CD14-positive monocyte (primary cell): ENCODE results near the gene CFAP20DC. TPM values are rescaled to one million over a fixed set of nuclear protein-coding genes. Genes with fewer than 3 reads are reported as not detected.

ENCODE experiments used
- DNase-seq, 3 donors: peaks; one replicate each; pipeline ENCODE4 v3.0.0-alpha.2; 2011 to 2022
- H2AFZ ChIP-seq: 2 replicates; pipeline ENCODE4 v1.6.0; 2012; ENCODE audit warnings: mild to moderate bottlenecking, low read depth, low read length, inconsistent platforms; ENCODE audit not compliant: insufficient read depth, poor library complexity, severe bottlenecking
- H3K27ac ChIP-seq, 2 donors: 1 replicate in 1 of 2; 2 replicates in 1 of 2; pipeline ENCODE4 v1.5.1; 2012 to 2013; ENCODE audit warnings: low read length in 2 of 2, control low read depth in 1 of 2, inconsistent platforms in 1 of 2, low read depth in 1 of 2, mild to moderate bottlenecking in 1 of 2
- H3K27me3 ChIP-seq, 2 donors: one replicate each; pipeline versions ENCODE4 v1.6.0 to v1.6.1; 2011 to 2013; ENCODE audit warnings: low read length in 2 of 2; ENCODE audit not compliant: control insufficient read depth in 2 of 2, insufficient read depth in 2 of 2
- H3K36me3 ChIP-seq, 2 donors: replicated peaks in 1 of 2; 1 replicate in 1 of 2; 2 replicates in 1 of 2; pipeline versions ENCODE4 v1.5.1 to v1.6.1; 2012 to 2013; ENCODE audit warnings: low read length in 2 of 2, control low read depth in 1 of 2, inconsistent platforms in 1 of 2, mild to moderate bottlenecking in 1 of 2; ENCODE audit not compliant: insufficient read depth in 2 of 2, control insufficient read depth in 1 of 2
- H3K4me1 ChIP-seq, 2 donors: 1 replicate in 1 of 2; 2 replicates in 1 of 2; pipeline versions ENCODE4 v1.5.1 to v1.6.1; 2012 to 2013; ENCODE audit warnings: low read length in 2 of 2, control low read depth in 1 of 2, inconsistent platforms in 1 of 2, mild to moderate bottlenecking in 1 of 2, moderate library complexity in 1 of 2; ENCODE audit not compliant: insufficient read depth in 2 of 2, control insufficient read depth in 1 of 2
- H3K4me2 ChIP-seq: replicated peaks from 2 replicates; pipeline ENCODE3; 2012; ENCODE audit warnings: low read length, moderate library complexity, mild to moderate bottlenecking; ENCODE audit not compliant: poor library complexity, severe bottlenecking; ENCODE audit errors: extremely low read depth
- H3K4me3 ChIP-seq, 3 experiments: fragments of 200-600 bp in 1 of 3; sonication (generic) in 1 of 3; replicated peaks in 1 of 3; 1 replicate in 2 of 3; 2 replicates in 1 of 3; pipeline ENCODE4 v1.5.1; 2011 to 2013; ENCODE audit warnings: low read length in 3 of 3, mild to moderate bottlenecking in 3 of 3, control low read depth in 2 of 3, low read depth in 2 of 3, inconsistent platforms in 1 of 3, moderate library complexity in 1 of 3
- H3K79me2 ChIP-seq: 2 replicates; pipeline ENCODE4 v1.6.0; 2012; ENCODE audit warnings: mild to moderate bottlenecking, control low read depth, inconsistent platforms, low read length, moderate library complexity; ENCODE audit not compliant: insufficient read depth
- H3K9ac ChIP-seq: 2 replicates; pipeline ENCODE4 v1.6.0; 2017; ENCODE audit warnings: low read length, mild to moderate bottlenecking; ENCODE audit not compliant: insufficient read depth, poor library complexity, severe bottlenecking
- H3K9me3 ChIP-seq, 2 donors: replicated peaks in 1 of 2; 1 replicate in 1 of 2; 2 replicates in 1 of 2; pipeline versions ENCODE4 v1.5.1 to v1.6.1; 2012 to 2013; ENCODE audit warnings: low read length in 2 of 2, control low read depth in 1 of 2; ENCODE audit not compliant: control insufficient read depth in 1 of 2, insufficient read depth in 1 of 2
- H4K20me1 ChIP-seq: 2 replicates; pipeline ENCODE4 v1.6.0; 2012; ENCODE audit warnings: mild to moderate bottlenecking, low read length, control low read depth, moderate library complexity; ENCODE audit not compliant: insufficient read depth
- H3K27ac Mint-ChIP-seq, 7 donors: one replicate each; pipeline ENCODE4 v1.8.0; 2020; ENCODE audit warnings: mild to moderate bottlenecking in 7 of 7, mixed read lengths in 7 of 7, moderate library complexity in 6 of 7, inconsistent platforms in 2 of 7
- H3K27me3 Mint-ChIP-seq, 3 donors: one replicate each; pipeline ENCODE4 v1.8.0; 2021 to 2022; ENCODE audit warnings: low read depth in 3 of 3, mild to moderate bottlenecking in 3 of 3, mixed read lengths in 3 of 3, moderate library complexity in 3 of 3, inconsistent platforms in 1 of 3
- H3K36me3 Mint-ChIP-seq, 2 donors: one replicate each; pipeline ENCODE4 v1.8.0; 2020; ENCODE audit warnings: mixed read lengths in 2 of 2, inconsistent platforms in 1 of 2, mild to moderate bottlenecking in 1 of 2
- H3K4me1 Mint-ChIP-seq: one replicate; pipeline ENCODE4 v1.8.0; 2020; ENCODE audit warnings: mild to moderate bottlenecking, mixed read lengths
- H3K4me3 Mint-ChIP-seq, 2 donors: one replicate each; pipeline ENCODE4 v1.8.0; 2020; ENCODE audit warnings: mild to moderate bottlenecking in 2 of 2, mixed read lengths in 2 of 2, moderate library complexity in 1 of 2
- H3K9me3 Mint-ChIP-seq, 7 donors: one replicate each; pipeline ENCODE4 v1.8.0; 2020 to 2022; ENCODE audit warnings: mixed read lengths in 7 of 7, mild to moderate bottlenecking in 6 of 7, moderate library complexity in 6 of 7, inconsistent platforms in 2 of 7
- WGBS: methylation state at CpG from one replicate; pipeline ENCODE4 v1.1.5; 2013; ENCODE audit warnings: missing lambda C conversion rate; ENCODE audit not compliant: insufficient coverage; 5-methylcytosine and 5-hydroxymethylcytosine counted together
- intact Hi-C, 2 donors: fragments of 100-400 bp; cut with micrococcal nuclease; formaldehyde crosslinking; loops; one replicate each; pipeline versions ENCODE4 v1.15.0 to v1.15.1; 2023
- polyA plus RNA-seq, 3 donors: library from polyadenylated mRNA; depleted of rRNA in 1 of 3; unstranded in 2 of 3; stranded (reverse) in 1 of 3; fragments of 300-500 nt in 2 of 3; fragments of >200 nt in 1 of 3; fragmentation: Illumina TruSeq in 2 of 3; gene quantifications; 1 replicate in 2 of 3; 2 replicates in 1 of 3; pipeline ENCODE4 v1.2.3, GENCODE V29; 2012 to 2021
- TF ChIP-seq, protein P1 (sequence below): fragments of 200-600 bp; IDR thresholded peaks from one replicate; pipeline ENCODE4 v1.8.0; 2022; ENCODE audit warnings: antibody characterized with exemption, mild to moderate bottlenecking

CFAP20DC gene
- polyA plus RNA-seq, 3 donors: not detected

DNA sequence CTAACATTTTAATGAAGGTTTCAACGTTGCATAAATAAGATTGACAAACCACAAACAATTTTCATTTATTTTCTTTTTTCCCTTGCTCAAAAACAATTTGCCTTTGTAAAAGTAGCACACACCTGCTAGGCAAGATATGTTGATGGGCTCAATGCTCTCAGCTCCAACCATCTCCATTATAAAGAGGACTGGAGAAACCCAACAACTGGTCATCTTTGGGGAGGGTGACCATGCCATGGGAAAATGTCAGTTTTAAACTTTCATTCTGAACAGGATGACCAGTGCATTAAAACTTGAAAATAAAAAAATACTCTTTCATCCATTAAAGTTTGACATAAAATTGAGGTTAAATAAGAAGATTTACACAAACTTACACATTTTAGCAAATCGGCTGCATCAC, 183.7 kb downstream of the CFAP20DC start:
- no peaks in the 10 kb centered on the region for H3K36me3 ChIP-seq
- H3K4me1 Mint-ChIP-seq: peaks cover 6% of the 10 kb centered on the region
- H3K36me3 Mint-ChIP-seq: no peaks in the 10 kb centered on the region
- H3K79me2 ChIP-seq: no peaks in the 10 kb centered on the region
- H3K9me3 Mint-ChIP-seq: no peaks in the 10 kb centered on the region
- no peak overlapping the region for H3K4me3 Mint-ChIP-seq
- H3K9me3 ChIP-seq: no peaks in the 10 kb centered on the region
- H3K27ac Mint-ChIP-seq: no peak overlapping the region
- no CpG with 5 or more reads among the region's 2 CpGs for WGBS
- H3K4me3 ChIP-seq: no peak overlapping the region
- H3K4me2 ChIP-seq: no peak overlapping the region
- H3K4me1 ChIP-seq: peaks cover 0 to 5% of the 10 kb centered on the region in 2 donors
- H2AFZ ChIP-seq: no peak overlapping the region
- intact Hi-C loops: no loop called here
- H3K27me3 ChIP-seq: no peaks in the 10 kb centered on the region
- H3K27me3 Mint-ChIP-seq: peaks cover 0 to 2% (median 0%) of the 10 kb centered on the region in 3 donors
- H3K9ac ChIP-seq: no peak overlapping the region
- TF ChIP-seq, protein P1, sequence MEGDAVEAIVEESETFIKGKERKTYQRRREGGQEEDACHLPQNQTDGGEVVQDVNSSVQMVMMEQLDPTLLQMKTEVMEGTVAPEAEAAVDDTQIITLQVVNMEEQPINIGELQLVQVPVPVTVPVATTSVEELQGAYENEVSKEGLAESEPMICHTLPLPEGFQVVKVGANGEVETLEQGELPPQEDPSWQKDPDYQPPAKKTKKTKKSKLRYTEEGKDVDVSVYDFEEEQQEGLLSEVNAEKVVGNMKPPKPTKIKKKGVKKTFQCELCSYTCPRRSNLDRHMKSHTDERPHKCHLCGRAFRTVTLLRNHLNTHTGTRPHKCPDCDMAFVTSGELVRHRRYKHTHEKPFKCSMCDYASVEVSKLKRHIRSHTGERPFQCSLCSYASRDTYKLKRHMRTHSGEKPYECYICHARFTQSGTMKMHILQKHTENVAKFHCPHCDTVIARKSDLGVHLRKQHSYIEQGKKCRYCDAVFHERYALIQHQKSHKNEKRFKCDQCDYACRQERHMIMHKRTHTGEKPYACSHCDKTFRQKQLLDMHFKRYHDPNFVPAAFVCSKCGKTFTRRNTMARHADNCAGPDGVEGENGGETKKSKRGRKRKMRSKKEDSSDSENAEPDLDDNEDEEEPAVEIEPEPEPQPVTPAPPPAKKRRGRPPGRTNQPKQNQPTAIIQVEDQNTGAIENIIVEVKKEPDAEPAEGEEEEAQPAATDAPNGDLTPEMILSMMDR: no peak
- H3K27ac ChIP-seq: no peak overlapping the region
- DNase-seq: no peak
- no peaks in the 10 kb centered on the region for H4K20me1 ChIP-seq

DNA sequence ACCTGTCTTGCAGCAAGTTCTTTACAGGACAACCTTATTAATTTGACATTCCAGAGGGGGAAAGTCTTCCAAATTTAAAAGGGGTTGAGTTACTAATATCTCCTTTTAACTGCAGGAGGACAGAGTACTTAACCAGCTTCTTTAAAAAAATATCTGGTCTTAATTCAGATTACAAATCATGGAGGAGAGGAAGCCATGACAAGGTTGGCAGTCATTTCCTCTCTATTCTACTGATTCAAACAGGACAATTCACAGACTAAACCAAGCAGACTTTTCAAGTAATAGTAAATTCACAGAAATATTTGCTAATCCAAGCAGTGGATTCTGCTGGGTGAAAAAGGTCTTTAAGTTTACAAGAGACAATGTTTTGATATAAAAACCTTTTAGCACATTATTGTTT, 185.3 kb downstream of the CFAP20DC start:
- Histone ChIP-seq H3K27ac (no peak overlapping the region), H3K4me2 (no peak overlapping the region), H2AFZ (no peak overlapping the region), H3K36me3 (no peaks in the 10 kb centered on the region), H4K20me1 (no peaks in the 10 kb centered on the region), H3K9me3 (no peaks in the 10 kb centered on the region), H3K27me3 (no peaks in the 10 kb centered on the region), H3K4me1 (peaks cover 0 to 5% of the 10 kb centered on the region in 2 donors), H3K4me3 (no peak overlapping the region), H3K9ac (no peak overlapping the region), H3K79me2 (no peaks in the 10 kb centered on the region)
- TF ChIP-seq, protein P1: no peak
- H3K27me3 Mint-ChIP-seq: peaks cover 0 to 2% (median 0%) of the 10 kb centered on the region in 3 donors
- DNase-seq: no peak
- H3K27ac Mint-ChIP-seq: no peak overlapping the region
- H3K36me3 Mint-ChIP-seq: no peaks in the 10 kb centered on the region
- H3K4me1 Mint-ChIP-seq: peaks cover 6% of the 10 kb centered on the region
- H3K9me3 Mint-ChIP-seq: no peaks in the 10 kb centered on the region
- intact Hi-C loops: no loop called here
- no peak overlapping the region for H3K4me3 Mint-ChIP-seq
